GM12864 (cell line): ENCODE results near the gene PARD3B.

Experiments
- DNase-seq: peaks from one replicate; pipeline ENCODE4 v3.0.0-alpha.2; 2011; ENCODE audit warnings: low read depth
- H3K4me3 ChIP-seq: 2 replicates; pipeline ENCODE4 v1.5.1; 2011; ENCODE audit warnings: mild to moderate bottlenecking, low read depth, low read length, control low read depth
- CTCF ChIP-seq: IDR thresholded peaks from 2 replicates; pipeline ENCODE4 v1.5.1; 2011; ENCODE audit warnings: low read depth, mild to moderate bottlenecking, moderate library complexity, low read length, control low read depth, inconsistent platforms; ENCODE audit errors: missing control alignments

The PARD3B gene

GRCh38 chr2:204827701-204828590, 282.7 kb downstream of the PARD3B start:
- no peak for DNase-seq
- no peak for TF ChIP-seq CTCF
- no peak overlapping the region for H3K4me3 ChIP-seq

- H3K4me3 ChIP-seq: no peak overlapping the region
- no peak for TF ChIP-seq CTCF
- DNase-seq: no peak
These were observed 289.6 kb downstream of the PARD3B start for GRCh38 chr2:204834716-204835384.

- DNase-seq: no peak
- no peak for TF ChIP-seq CTCF
- H3K4me3 ChIP-seq: no peak overlapping the region
These were observed 290.5 kb downstream of the PARD3B start for GRCh38 chr2:204835786-204836185.

GRCh38 chr2:204840504-204840903, 295.2 kb downstream of the PARD3B start:
- no peak for TF ChIP-seq CTCF
- no peak overlapping the region for H3K4me3 ChIP-seq
- no peak for DNase-seq

GRCh38 chr2:204842068-204842467, 296.8 kb downstream of the PARD3B start:
- TF ChIP-seq CTCF: no peak
- no peak for DNase-seq
- H3K4me3 ChIP-seq: no peak overlapping the region

GRCh38 chr2:204842661-204843485, 297.6 kb downstream of the PARD3B start:
- no peak for DNase-seq
- no peak overlapping the region for H3K4me3 ChIP-seq
- no peak for TF ChIP-seq CTCF
